Activated naive CD8-positive, alpha-beta T cell treated with anti-CD3 and anti-CD28 coated beads, Interleukin-2, amount 10 ng/mL, durations not matched to agents 7 days and 5 days (primary cell): ENCODE data around the gene CUEDC1. TPM values are rescaled to one million over a fixed set of nuclear protein-coding genes. Genes with fewer than 3 reads are reported as not detected.
"Not testable (repeated sequence)": the region's sequence is repeated elsewhere in the genome, so short reads cannot be mapped to it uniquely, and the experiment has no call there.

ENCODE experiments used
- ATAC-seq: fragments of 150-1000 bp; cut with Tn5 transposase; one replicate; pipeline ENCODE4 v1.10.0; 2021; ENCODE audit warnings: low read depth, moderate library complexity
- POLR2A ChIA-PET: fragments of 350-600 bp; sonication (Branson Sonifier 250); formaldehyde crosslinking; loops from one replicate; lab custom pipeline; 2021; ENCODE audit warnings: antibody characterized with exemption; lab: Charles Lee
- DNase-seq: peaks from one replicate; pipeline ENCODE4 v3.0.0; 2021
- H3K27ac Mint-ChIP-seq: one replicate; pipeline ENCODE4 v1.8.0; 2022; ENCODE audit warnings: mild to moderate bottlenecking, mixed read lengths
- H3K27me3 Mint-ChIP-seq: one replicate; pipeline ENCODE4 v1.8.0; 2022; ENCODE audit warnings: mild to moderate bottlenecking, moderate library complexity, mixed read lengths
- H3K36me3 Mint-ChIP-seq: one replicate; pipeline ENCODE4 v1.8.0; 2021; ENCODE audit warnings: mild to moderate bottlenecking, mixed read lengths
- H3K4me1 Mint-ChIP-seq: one replicate; pipeline ENCODE4 v1.8.0; 2021; ENCODE audit warnings: mixed read lengths
- H3K4me3 Mint-ChIP-seq: one replicate; pipeline ENCODE4 v1.8.0; 2022; ENCODE audit warnings: mild to moderate bottlenecking, moderate library complexity, mixed read lengths
- H3K9me3 Mint-ChIP-seq: one replicate; pipeline ENCODE4 v1.8.0; 2021; ENCODE audit warnings: mixed read lengths
- total RNA-seq, 2 experiments: library from RNA; stranded (reverse); gene quantifications; one replicate each; pipeline ENCODE4 v1.2.3, GENCODE V29; 2021

CUEDC1 gene
- total RNA-seq, 2 experiments from 2014 or later, result 0.28 to 1.2 TPM

DNA sequence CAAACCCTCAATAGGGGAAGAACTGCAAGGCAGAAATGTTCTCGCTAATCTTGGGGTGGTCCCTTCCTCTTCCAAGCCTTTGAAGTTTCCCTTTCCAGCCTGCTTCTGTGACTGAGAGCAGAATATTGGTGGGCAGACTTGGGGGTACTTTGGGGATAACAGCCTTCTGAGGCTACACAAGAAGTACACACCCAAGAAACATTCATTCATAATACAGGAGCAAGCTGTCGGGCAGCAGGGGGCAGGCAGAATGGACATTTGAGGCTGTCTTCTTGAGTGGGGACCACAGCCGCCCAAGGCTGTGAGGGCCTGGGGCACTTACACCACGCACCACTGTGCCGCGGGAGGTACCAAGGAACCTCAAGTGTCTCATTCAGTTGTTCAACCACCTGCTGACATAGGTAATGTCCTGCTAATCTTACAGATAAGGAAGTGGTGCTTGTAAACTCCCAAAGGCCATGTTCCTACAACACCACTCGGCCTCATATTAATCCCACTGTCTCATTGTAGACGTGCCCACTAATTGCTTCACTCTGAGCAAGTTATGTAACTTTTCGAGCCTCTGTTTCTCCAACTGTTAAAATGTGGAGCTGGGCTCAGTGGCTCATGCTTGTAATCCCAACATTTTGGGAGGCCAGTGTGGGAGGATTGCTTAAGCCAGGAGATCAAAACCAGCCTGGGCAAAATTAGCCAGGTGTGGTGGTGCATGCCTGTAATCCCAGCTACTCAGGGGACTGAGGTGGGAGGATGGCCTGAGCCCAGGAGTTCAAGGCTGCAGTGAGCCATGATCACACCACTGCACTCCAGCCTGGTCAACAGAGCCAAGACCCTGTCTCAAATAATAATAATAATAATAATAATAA, 102.9 kb downstream of the CUEDC1 start:
- H3K27ac Mint-ChIP-seq, result peak overlapping the region; percentile 67
- peaks cover 3% of the 10 kb centered on the region for H3K36me3 Mint-ChIP-seq
- peaks cover 22% of the 10 kb centered on the region for H3K4me1 Mint-ChIP-seq

DNA sequence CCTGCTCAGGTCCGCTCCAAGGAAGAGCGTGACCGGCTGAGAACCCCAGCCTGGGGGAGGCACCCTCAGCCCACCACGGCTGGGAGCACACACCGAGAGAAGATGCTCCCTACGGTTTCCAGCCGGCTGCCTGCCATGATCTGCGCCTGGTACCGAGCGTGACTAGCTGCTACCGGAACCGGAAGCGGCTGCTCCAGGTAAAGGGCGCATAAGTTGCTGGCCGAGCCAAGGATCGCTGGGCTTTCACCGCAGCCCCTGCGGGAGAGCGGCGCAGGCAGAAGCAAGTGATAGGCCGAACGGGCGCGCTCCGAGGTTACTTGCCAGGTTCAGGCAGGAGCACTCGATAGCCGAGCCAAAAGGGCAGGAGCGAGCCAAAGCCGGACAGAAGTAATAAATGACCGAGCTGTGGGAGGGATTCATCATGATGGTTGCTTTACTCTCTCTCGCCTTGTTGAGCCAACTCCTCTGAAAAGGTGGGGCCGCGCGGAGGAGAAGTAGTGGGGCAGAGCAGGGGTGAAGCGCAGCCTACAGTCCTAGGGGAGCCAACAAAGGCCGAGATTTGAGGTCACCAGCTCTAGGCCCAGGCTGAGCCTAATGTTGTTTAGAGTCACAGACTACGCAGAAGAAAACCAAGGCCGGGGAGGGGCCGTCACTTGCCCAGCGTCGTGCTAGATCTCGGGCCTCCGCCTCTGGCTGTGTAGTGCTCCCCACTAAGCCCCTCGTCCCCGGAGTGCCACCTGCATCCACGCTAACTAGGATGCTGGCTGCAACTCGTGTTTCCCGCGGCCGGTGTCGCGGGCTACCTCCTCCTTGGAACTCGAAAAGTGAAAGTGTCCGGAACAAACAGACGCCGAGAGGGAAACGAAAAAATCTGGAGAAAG, 105.1 kb downstream of the CUEDC1 start, which contains the start of gene MRPS23:
TSS of gene MRPS23 (minus strand) at position 171 of the 881 bp plus-strand sequence. CDS start at position 137, 34 bp downstream.
- Mint-ChIP-seq H3K27ac (peak within 1 kb of the TSS; percentile 99), H3K4me1 (peaks cover 26% of the 10 kb centered on the region), H3K4me3 (peak within 1 kb of the TSS; percentile 97), H3K27me3 (no peaks in the 10 kb centered on the region), H3K9me3 (no peaks in the 10 kb centered on the region), H3K36me3 (peaks cover 5% of the 10 kb centered on the region)
- POLR2A ChIA-PET, result interaction anchor here (0.6 to 3.1 kb wide), 21 partner anchors 9 to 782 kb away, joined by 3 to 44 read pairs (median 4); partner anchors contain the start of genes AKAP1, DYNLL2, MSI2 and SRSF1
- peak; percentile 94 for DNase-seq
- peak; percentile 89 for ATAC-seq

More for the DNA sequence above, 102.9 kb downstream of the CUEDC1 start:
- POLR2A ChIA-PET, result interaction anchor here (0.7 to 3.1 kb wide), 3 partner anchors 17 to 520 kb away, joined by 3 to 44 read pairs (median 3); partner anchors contain the start of gene SRSF1
- no peaks in the 10 kb centered on the region for H3K9me3 Mint-ChIP-seq
- no peak for ATAC-seq
- no peak for DNase-seq
- peak overlapping the region; percentile 67 for H3K4me3 Mint-ChIP-seq
- no peaks in the 10 kb centered on the region for H3K27me3 Mint-ChIP-seq

DNA sequence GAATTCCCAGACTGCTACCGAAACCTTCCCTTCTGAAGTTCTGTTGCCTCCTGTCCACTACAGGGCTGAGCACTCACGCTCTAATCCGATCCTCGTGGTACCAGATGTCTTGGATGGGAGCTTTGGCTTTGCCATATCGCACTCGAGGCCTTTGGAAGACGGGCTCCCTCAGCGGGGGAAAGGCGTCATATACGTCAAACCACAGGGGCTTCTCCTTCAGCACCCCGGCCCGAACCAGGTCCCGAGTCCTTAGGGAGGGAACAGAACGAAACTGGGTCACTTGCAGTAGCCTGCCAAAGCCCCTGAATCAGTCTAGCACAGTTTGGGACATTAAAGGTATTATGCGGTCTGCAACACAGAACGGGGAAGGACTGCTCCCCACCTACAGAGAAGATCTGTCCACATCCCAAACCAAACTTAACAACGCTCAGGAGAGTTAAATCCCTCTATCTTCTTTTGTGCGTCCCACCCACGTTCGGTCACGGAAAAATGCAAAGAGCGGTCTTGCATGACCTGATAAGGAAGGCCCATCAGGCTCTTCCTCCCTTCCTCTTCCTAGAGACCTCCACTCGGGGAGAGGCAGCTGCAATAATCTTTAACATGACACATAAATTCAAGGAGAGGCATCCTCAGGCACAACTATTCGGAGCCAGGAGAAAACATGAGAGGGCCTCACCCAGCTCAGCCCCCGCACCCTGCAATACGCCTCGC, 105.9 kb downstream of the CUEDC1 start:
- POLR2A ChIA-PET, result interaction anchor here (0.7 to 3.1 kb wide), 19 partner anchors 10 to 783 kb away, joined by 3 to 44 read pairs (median 5); partner anchors contain the start of genes AKAP1, DYNLL2, MSI2 and SRSF1
- peaks cover 28% of the 10 kb centered on the region for H3K4me1 Mint-ChIP-seq
- peak overlapping the region; percentile 97 for H3K4me3 Mint-ChIP-seq
- H3K27ac Mint-ChIP-seq, result peak overlapping the region; percentile 99
- DNase-seq (no peak), ATAC-seq (no peak)
- H3K36me3 Mint-ChIP-seq, result peaks cover 5% of the 10 kb centered on the region
- no peaks in the 10 kb centered on the region for H3K27me3 Mint-ChIP-seq
- no peaks in the 10 kb centered on the region for H3K9me3 Mint-ChIP-seq

DNA sequence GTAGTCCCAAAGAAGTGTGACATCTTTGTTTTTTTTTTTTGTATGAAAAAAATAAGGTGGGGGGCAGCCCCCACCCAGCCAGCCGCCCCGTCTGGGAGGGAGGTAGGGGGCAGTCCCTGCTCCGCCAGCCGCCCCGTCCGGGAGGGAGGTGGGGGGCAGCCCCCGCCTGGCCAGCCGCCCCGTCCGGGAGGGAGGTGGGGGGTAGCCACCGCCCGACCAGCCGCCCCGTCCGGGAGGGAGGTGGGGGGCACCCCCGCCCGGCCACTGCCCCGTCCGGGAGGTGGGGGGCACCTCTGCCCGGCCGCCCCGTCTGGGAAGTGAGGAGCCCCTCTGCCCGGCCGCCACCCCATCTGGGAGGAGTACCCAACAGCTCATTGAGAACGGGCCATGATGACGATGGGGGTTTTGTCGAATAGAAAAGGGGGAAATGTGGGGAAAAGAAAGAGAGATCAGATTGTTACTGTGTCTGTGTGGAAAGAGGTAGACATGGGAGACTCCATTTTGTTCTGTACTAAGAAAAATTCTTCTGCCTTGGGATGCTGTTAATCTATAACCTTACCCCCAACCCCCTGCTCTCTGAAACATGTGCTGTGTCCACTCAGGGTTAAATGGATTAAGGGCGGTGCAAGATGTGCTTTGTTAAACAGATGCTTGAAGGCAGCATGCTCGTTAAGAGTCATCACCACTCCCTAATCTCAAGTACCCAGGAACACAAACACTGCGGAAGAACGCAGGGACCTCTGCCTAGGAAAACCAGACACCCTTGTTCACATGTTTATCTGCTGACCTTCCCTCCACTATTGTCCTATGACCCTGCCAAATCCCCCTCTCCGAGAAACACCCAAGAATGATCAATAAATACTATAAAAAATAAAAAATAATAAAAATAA, 108.9 kb downstream of the CUEDC1 start:
- H3K9me3 Mint-ChIP-seq, DNase-seq, POLR2A ChIA-PET, H3K4me3 Mint-ChIP-seq, H3K36me3 Mint-ChIP-seq, H3K27me3 Mint-ChIP-seq, ATAC-seq, H3K27ac Mint-ChIP-seq: not testable (repeated sequence)
- peaks cover 22% of the 10 kb centered on the region for H3K4me1 Mint-ChIP-seq

DNA sequence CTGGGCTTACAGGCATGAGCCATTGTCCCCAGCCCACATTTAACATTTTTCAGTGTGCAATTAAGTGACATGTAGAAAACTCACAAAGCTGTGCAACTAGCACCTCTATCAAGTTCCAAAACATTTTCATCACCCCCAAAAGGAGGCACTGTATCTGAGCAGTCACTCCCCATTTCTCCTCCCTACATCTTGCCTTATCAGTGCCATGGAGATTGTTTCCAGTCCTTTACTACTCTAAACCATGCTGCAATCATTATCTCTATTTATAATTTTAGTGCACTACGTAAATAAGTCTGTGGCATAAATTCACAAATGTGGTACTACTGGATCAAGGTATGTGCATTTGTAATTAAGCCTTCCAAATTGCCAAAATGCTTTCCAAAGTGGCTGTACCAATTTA, 112.9 kb downstream of the CUEDC1 start:
- H3K9me3 Mint-ChIP-seq, result no peaks in the 10 kb centered on the region
- ATAC-seq (no peak), DNase-seq (no peak)
- no peaks in the 10 kb centered on the region for H3K27me3 Mint-ChIP-seq
- peaks cover 5% of the 10 kb centered on the region for H3K36me3 Mint-ChIP-seq
- H3K4me1 Mint-ChIP-seq, result peaks cover 6% of the 10 kb centered on the region
- H3K27ac Mint-ChIP-seq, result no peak overlapping the region
- H3K4me3 Mint-ChIP-seq, result no peak overlapping the region
- POLR2A ChIA-PET, result no interaction called here

DNA sequence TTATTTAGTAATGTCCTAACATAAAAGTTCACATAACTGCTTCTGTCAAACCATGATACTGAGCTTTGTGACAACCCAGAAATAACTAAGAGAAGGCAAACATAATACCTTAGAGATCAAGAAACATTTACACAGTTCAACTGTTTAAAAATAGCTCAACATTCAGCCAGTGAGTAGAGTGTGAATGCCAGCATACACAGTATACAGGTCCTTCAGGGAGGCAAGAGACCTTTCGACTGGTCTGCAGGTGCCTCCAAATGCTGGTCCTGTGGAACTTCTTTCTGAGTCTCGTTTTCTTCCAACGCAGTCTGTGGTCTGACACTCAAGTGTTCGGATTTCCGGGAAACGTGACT, 115.7 kb downstream of the CUEDC1 start:
- Mint-ChIP-seq H3K4me1 (peaks cover 5% of the 10 kb centered on the region), H3K9me3 (no peaks in the 10 kb centered on the region), H3K27me3 (no peaks in the 10 kb centered on the region), H3K27ac (no peak overlapping the region), H3K36me3 (peaks cover 6% of the 10 kb centered on the region), H3K4me3 (no peak overlapping the region)
- ATAC-seq (no peak), DNase-seq (no peak)
- POLR2A ChIA-PET, result interaction anchor here (1.0 kb wide), 1 partner anchor 10 kb away, joined by 6 read pairs; the partner anchor contains the start of gene MRPS23

DNA sequence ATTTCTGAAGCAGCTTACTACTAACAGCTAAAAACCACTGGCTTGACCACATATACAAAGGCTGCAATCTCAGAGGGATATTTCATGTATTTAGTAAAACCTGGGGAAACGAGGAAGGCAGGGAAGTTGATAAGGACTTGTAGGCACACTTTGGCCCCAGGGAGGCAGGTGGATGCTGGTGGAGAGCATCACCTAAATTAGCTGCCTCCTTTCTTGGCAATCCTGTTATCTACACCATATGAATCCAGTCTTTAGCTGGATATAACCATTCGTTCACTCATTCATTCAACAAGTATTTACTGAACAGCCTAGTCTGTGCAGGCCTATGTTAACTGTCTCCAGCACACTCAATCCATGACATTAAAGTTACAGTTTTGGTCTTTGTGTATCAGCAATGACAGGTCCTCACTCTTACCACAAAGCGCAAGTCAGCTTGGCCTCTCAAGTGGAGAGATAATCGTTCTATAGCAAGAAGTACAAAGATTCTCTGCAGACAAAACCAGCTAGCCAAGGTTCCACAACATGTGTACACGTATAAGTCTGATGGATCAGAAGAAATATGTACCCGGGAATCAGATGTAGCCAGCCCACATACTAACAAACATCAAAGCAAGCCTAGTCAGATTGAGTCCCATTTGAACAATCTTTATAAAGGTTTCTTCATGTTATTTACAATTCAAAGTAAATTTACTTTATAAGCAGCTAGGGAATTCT, 116.2 kb downstream of the CUEDC1 start:
- H3K27me3 Mint-ChIP-seq, result no peaks in the 10 kb centered on the region
- POLR2A ChIA-PET, result interaction anchor here (1.0 kb wide), 1 partner anchor 10 kb away, joined by 6 read pairs; the partner anchor contains the start of gene MRPS23
- H3K9me3 Mint-ChIP-seq, result no peaks in the 10 kb centered on the region
- ATAC-seq (no peak), DNase-seq (no peak)
- H3K27ac Mint-ChIP-seq, result no peak overlapping the region
- no peak overlapping the region for H3K4me3 Mint-ChIP-seq
- peaks cover 9% of the 10 kb centered on the region for H3K4me1 Mint-ChIP-seq
- H3K36me3 Mint-ChIP-seq, result peaks cover 6% of the 10 kb centered on the region

DNA sequence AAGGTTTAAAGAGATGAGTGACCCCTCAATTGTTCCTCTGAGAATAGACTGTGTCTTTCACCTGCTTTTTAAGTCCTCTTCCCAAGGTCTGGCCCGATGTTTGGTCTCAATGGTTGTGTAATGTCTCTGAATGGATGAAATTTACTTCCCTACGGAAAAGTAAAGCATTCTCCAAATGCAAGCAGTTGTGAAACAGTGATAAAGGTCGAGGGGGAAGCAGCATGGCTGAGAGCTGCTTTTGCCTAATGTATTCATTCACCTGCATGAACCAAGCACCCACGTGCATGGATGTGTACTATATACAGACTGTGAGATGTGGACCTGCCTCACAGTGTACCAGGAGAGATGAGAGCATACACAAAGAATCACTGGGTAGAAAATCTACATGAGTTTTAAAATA, 116.8 kb downstream of the CUEDC1 start:
- ATAC-seq (no peak), DNase-seq (no peak)
- Mint-ChIP-seq H3K4me1 (peaks cover 12% of the 10 kb centered on the region), H3K36me3 (peaks cover 6% of the 10 kb centered on the region), H3K27me3 (no peaks in the 10 kb centered on the region), H3K4me3 (no peak overlapping the region), H3K27ac (no peak overlapping the region), H3K9me3 (no peaks in the 10 kb centered on the region)
- POLR2A ChIA-PET, result interaction anchor here (1.7 kb wide), 1 partner anchor 11 kb away, joined by 6 read pairs; the partner anchor contains the start of gene MRPS23

DNA sequence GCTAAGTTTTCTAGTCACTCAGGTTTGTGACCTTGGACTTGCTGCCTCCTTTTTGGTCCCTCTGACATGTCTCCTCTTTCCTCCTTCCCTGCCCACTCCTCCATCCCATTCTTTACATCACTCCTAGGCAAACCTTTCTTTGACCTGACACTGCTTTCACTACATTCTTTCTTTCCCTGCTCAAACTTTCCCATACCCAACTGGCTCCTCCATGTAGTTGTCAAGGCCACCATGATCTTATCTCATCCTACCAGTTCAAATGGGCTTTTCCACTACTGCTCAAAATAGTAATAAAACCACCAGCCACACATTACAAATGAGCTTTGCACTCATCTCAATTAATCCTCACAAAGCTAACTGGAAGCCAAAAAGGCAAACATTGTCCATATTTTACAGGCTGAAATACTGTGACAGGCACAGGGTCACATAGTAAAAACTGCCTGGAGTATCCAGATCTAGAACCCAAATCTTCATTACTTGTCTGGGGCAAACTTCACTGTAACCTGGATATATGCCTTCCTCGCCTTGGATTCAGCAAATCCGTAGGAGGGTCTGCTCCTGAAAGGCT, 119.8 kb downstream of the CUEDC1 start:
- Mint-ChIP-seq H3K36me3 (peaks cover 5% of the 10 kb centered on the region), H3K4me1 (peaks cover 12% of the 10 kb centered on the region), H3K27ac (no peak overlapping the region), H3K4me3 (no peak overlapping the region), H3K27me3 (no peaks in the 10 kb centered on the region), H3K9me3 (no peaks in the 10 kb centered on the region)
- ATAC-seq (no peak), DNase-seq (no peak)
- POLR2A ChIA-PET, result interaction anchor here (1.1 to 2.5 kb wide), 2 partner anchors 15 to 16 kb away, joined by 3 to 12 read pairs; partner anchors contain the start of gene MRPS23

DNA sequence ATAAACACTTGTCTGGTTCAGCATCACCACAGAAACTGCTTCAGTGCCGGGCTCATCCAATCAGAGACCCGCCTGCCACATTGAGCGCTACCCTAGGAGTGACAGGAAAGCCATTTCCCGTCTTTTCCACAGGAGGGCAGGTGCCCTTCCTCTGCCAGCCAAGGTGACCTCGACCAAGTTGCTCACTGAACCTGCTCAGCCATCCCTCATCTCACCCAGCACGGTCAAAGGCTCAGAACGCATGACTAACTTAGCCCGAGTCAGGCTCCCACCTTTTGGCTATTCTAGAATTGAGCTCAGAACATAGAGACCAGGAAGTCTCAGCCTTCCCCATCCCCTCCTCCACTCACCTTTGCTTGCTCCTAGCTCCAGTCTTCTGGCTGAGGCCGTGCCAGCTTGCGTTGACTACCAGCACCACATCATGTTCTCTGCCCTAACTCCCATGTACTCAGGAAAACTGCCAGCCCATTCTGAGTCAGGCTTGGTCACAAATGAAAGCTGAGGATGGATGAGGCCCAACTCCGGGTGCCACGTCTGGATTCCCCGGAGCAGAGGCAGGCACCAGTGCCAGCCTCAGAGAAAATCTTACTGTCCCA, 121.0 kb downstream of the CUEDC1 start:
- H3K4me3 Mint-ChIP-seq, result no peak overlapping the region
- H3K27ac Mint-ChIP-seq, result peak overlapping the region; percentile 62
- ATAC-seq, result peak; percentile 59
- peaks cover 5% of the 10 kb centered on the region for H3K36me3 Mint-ChIP-seq
- H3K4me1 Mint-ChIP-seq, result peaks cover 12% of the 10 kb centered on the region
- H3K9me3 Mint-ChIP-seq, result no peaks in the 10 kb centered on the region
- H3K27me3 Mint-ChIP-seq, result no peaks in the 10 kb centered on the region
- peak; percentile 39 for DNase-seq
- POLR2A ChIA-PET, result interaction anchor here (0.8 to 2.5 kb wide), 4 partner anchors 14 to 162 kb away, joined by 5 to 12 read pairs (median 6); partner anchors contain the start of gene MRPS23
